ENCODE results near the gene BRSK1. TPM values are rescaled to one million over a fixed set of nuclear protein-coding genes. Genes with fewer than 3 reads are reported as not detected.

BRSK1 gene
- total RNA-seq, 1 donor from 2014 or later: 43.4 TPM

DNA sequence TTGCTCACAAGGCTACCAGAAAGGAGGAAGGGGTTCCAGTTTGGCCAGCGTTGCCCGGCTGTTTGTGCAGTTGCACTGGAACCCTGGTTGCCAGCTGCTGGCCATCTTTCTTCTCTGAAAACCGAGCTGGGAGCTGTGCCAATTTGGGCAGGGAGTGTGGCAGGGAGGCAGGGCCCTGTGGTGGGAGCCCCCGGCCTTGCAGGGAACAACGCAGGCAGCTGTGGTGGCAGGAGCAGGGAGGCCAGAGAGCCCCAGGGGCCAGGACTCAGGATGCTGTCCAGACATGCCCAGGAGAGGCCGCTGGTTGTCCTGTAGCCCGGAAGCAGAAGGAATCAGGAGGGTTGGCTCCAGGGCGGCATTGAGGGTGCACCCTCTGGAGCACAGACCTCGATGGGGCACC, 60.6 kb downstream of the BRSK1 start:
- TF ChIP-seq, protein P1, sequence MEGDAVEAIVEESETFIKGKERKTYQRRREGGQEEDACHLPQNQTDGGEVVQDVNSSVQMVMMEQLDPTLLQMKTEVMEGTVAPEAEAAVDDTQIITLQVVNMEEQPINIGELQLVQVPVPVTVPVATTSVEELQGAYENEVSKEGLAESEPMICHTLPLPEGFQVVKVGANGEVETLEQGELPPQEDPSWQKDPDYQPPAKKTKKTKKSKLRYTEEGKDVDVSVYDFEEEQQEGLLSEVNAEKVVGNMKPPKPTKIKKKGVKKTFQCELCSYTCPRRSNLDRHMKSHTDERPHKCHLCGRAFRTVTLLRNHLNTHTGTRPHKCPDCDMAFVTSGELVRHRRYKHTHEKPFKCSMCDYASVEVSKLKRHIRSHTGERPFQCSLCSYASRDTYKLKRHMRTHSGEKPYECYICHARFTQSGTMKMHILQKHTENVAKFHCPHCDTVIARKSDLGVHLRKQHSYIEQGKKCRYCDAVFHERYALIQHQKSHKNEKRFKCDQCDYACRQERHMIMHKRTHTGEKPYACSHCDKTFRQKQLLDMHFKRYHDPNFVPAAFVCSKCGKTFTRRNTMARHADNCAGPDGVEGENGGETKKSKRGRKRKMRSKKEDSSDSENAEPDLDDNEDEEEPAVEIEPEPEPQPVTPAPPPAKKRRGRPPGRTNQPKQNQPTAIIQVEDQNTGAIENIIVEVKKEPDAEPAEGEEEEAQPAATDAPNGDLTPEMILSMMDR (IDR thresholded peaks at IDR 0.05; ENCODE audit: unreplicated experiment): no peak
- DNase-seq (ENCODE audit: low spot score in 2 of 2, unreplicated experiment in 2 of 2): no peak
- H3K27ac Mint-ChIP-seq: no peak overlapping the region
- H3K4me1 Mint-ChIP-seq: peaks cover 33% of the 10 kb centered on the region
- H3K4me3 Mint-ChIP-seq: no peak overlapping the region
- H3K36me3 Mint-ChIP-seq: peaks cover 19% of the 10 kb centered on the region
- H3K9me3 Mint-ChIP-seq: no peaks in the 10 kb centered on the region
- no peaks in the 10 kb centered on the region for H3K27me3 Mint-ChIP-seq (ENCODE audit: low read depth)

DNA sequence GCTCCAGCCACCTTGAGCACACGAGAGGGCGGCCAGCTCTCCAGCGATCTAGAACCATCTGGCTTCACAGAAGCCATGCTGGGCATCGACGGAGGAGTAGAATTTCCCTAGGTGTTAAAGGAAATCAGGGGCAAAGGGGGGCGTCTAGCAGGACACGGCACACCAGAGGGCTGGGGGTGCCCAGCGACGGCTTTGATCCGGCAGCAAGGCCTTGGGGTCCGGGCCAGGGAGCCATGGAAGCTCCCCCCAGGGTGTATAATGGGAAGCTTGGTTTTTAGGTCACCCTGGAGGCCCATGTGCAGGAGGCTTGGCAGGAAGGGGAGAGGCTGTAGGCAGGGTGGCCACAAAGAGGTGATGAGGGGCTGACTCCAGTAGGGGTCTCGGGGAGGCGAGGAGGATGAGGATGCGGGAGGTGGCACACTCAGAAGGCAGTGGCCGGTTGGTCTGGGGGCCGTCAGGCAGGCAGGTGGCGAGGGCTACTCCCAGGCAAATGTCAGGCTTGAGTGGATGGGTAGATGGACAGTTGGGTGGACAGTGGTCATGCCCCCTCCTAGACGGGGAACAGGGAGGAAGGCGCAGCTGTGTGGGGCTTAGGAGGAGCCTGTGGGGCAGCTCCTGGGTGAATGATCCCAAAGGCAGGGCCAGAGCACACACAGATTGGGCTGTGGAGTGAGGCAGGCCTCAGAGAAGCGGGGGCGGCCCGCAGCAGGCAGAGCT, 61.5 kb downstream of the BRSK1 start:
- TF ChIP-seq, protein P1 (IDR thresholded peaks at IDR 0.05; ENCODE audit: unreplicated experiment): no peak
- DNase-seq (ENCODE audit: low spot score in 2 of 2, unreplicated experiment in 2 of 2): no peak
- Mint-ChIP-seq H3K36me3 (peaks cover 19% of the 10 kb centered on the region), H3K4me1 (peaks cover 31% of the 10 kb centered on the region), H3K4me3 (no peak overlapping the region), H3K27ac (no peak overlapping the region), H3K27me3 (ENCODE audit: low read depth) (no peaks in the 10 kb centered on the region), H3K9me3 (no peaks in the 10 kb centered on the region)

DNA sequence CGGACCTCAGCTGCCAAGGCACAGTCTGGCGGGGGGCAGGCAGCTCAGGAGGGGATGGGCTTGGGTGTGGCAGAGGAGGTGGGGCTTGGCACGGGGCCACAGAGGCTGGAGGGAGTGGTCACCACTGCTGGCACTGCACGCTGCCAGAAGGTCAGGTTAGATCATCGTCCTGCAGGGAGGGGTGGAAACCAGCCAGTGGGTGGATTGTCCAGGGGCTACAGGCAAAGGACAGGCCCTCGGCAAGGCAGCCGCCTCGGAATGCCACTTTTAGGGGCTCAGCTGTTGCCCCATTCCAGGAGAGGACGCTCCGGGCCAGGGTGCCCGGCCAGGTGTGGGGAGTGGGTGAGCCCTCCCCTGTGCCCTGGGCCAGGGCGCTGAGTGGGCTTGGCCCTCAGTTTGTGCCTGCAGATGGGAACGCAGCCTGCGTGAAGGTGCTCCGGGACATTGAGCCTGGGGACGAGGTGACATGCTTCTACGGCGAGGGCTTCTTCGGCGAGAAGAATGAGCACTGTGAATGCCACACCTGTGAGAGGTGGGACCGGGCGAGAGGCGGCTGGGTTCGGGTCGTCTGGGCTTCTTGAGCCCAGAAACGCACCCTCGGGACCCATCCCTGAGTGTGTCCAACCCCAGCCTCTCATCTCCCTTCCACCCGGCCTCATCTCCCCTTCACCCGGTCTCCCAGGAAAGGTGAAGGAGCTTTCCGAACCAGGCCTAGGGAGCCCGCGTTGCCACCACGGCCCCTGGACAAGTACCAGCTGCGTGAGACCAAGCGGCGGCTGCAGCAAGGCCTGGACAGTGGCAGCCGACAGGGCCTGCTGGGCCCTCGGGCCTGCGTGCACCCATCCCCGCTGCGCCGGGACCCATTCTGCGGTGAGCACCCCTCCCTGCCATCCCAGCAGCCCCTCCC, 62.3 kb downstream of the BRSK1 start:
- TF ChIP-seq, protein P1 (IDR thresholded peaks at IDR 0.05; ENCODE audit: unreplicated experiment): no peak
- Mint-ChIP-seq H3K36me3 (peaks cover 19% of the 10 kb centered on the region), H3K4me3 (no peak overlapping the region), H3K4me1 (peaks cover 28% of the 10 kb centered on the region), H3K27ac (no peak overlapping the region), H3K9me3 (no peaks in the 10 kb centered on the region), H3K27me3 (ENCODE audit: low read depth) (peaks cover 3% of the 10 kb centered on the region)
- no peak for DNase-seq (ENCODE audit: low spot score in 2 of 2, unreplicated experiment in 2 of 2)

DNA sequence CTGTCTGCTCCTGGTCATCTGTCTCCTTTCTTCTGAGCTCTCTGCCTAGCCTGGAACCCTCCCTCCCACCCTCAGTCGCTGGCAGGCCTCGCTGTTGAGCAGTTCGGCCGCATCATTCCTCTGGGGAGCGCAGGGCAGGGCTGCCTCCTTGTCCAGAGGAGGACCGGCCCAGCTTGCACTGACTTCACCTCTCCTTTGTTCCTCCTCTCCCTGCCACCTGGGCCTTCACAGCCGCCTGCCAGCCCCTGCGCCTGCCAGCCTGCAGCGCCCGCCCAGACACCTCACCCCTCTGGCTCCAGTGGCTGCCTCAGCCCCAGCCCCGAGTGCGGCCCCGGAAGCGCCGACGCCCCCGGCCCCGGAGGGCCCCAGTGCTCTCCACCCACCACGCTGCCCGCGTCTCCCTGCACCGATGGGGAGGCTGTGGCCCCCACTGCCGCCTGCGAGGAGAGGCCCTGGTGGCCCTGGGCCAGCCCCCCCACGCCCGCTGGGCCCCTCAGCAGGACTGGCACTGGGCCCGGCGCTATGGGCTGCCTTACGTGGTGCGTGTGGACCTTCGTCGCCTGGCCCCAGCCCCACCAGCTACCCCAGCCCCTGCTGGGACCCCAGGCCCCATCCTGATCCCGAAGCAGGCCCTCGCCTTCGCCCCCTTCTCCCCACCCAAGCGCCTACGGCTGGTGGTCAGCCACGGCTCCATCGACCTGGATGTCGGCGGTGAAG, 63.1 kb downstream of the BRSK1 start:
- H3K9me3 Mint-ChIP-seq: no peaks in the 10 kb centered on the region
- H3K4me3 Mint-ChIP-seq: no peak overlapping the region
- H3K27ac Mint-ChIP-seq: no peak overlapping the region
- H3K36me3 Mint-ChIP-seq: peaks cover 19% of the 10 kb centered on the region
- H3K27me3 Mint-ChIP-seq (ENCODE audit: low read depth): peaks cover 11% of the 10 kb centered on the region
- H3K4me1 Mint-ChIP-seq: peaks cover 23% of the 10 kb centered on the region
- TF ChIP-seq, protein P1 (IDR thresholded peaks at IDR 0.05; ENCODE audit: unreplicated experiment): no peak
- no peak for DNase-seq (ENCODE audit: low spot score in 2 of 2, unreplicated experiment in 2 of 2)

DNA sequence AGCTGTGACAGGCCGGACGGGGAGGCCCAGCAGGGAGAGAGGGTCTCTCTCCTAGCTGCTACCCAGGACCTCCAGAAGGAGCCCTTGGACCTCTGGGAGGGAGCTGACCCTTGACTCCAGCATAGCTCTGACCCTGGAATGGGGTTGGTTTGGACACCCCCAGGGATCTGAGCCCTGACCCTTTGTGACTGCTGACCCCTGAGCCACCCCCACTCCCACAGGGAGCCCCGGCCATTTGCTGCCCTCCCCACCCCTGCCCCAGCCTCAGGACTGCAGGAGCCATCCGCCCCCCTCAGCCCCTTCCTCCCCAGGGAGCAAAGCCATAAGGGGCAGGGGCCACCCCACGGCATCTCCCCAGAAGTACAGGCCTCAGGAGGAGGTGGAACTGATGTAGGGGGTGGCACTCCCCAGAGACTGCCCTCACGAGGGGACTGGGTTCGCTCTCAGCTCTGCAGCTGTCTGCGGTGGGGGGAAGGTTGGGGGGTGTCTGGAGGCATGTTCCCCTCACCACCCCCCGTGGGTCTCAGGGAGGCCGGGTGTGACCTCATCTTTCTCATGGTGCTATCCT, 63.7 kb downstream of the BRSK1 start:
- H3K4me3 Mint-ChIP-seq: no peak overlapping the region

More for the DNA sequence above, 63.7 kb downstream of the BRSK1 start:
- DNase-seq (ENCODE audit: low spot score in 2 of 2, unreplicated experiment in 2 of 2): no peak
- peaks cover 17% of the 10 kb centered on the region for H3K27me3 Mint-ChIP-seq (ENCODE audit: low read depth)
- H3K36me3 Mint-ChIP-seq: peaks cover 17% of the 10 kb centered on the region
- peak overlapping the region; percentile 7 for H3K27ac Mint-ChIP-seq
- no peaks in the 10 kb centered on the region for H3K9me3 Mint-ChIP-seq
- TF ChIP-seq, protein P1 (IDR thresholded peaks at IDR 0.05; ENCODE audit: unreplicated experiment): no peak
- peaks cover 24% of the 10 kb centered on the region for H3K4me1 Mint-ChIP-seq

Measured in mesothelial cell of epicardium (in vitro differentiated cells).